Spleen (tissue), 11 donors: ENCODE results near the gene GALNT18. TPM values are rescaled to one million over a fixed set of nuclear protein-coding genes. Genes with fewer than 3 reads are reported as not detected.

Source experiments
- microRNA-seq, 3 donors: library from miRNA; unstranded; fragments of <30 nt; microRNA quantifications; one replicate each; pipeline versions ENCODE4 to v1.1.0, GENCODE V29; 2019 to 2020
- polyA plus RNA-seq, 3 donors: library from polyadenylated mRNA; stranded (reverse); fragments of 200-250 nt; gene quantifications; one replicate each; pipeline ENCODE4 v1.2.1, GENCODE V29; 2013
- small RNA-seq, 4 donors: library from RNA; depleted of rRNA; stranded (forward); fragments of <200 nt; gene quantifications; one replicate each; pipeline ENCODE3, GENCODE V24; 2016
- total RNA-seq, 7 donors: library from RNA; depleted of rRNA in 3 of 7; stranded (reverse); fragments of >200 nt in 3 of 7; fragmentation: NEBNext Ultra II Directional in 4 of 7; extraction: Animal tissue kit (Norgen Biotek cat#: 25700) in 4 of 7; gene quantifications; one replicate each; pipeline versions ENCODE4 v1.1.0 to v1.2.1, GENCODE V29; 2016 to 2021
- donor health status: healthy with polysubstance abuse.
- donor health status: DM: no; HTN: no; CAD: no; lungs with moderate emphysema.
- donor health status: DM: no; HTN: no; CAD: no.
- donor health status: Bipolar disorder and iron deficiency.
- donor health status: healthy.
- donor health status: DM: no; HTN: no; CAD: no.
- donor health status: DM: yes; HTN: yes; CAD: no.

The GALNT18 gene
- total and polyA plus RNA-seq, 10 donors, result 0.87 to 6.9 (median 3.9) TPM

Small RNAs within 50 kb of the gene (microRNA-seq; reads per million reads assigned to microRNA genes)
- gene MIR4299, result 0 reads per million in 3 donors

Small RNAs within 50 kb of the gene (small RNA-seq; reads per million reads assigned to genes)
- gene MIR4299, result 0 reads per million in 4 donors

Other genes starting within 250 kb of the GALNT18 start
- gene USP47, start 220.0 kb upstream of the GALNT18 start, total RNA-seq, result 10 to 100 TPM; 38.4 to 80.8 (median 54.5) TPM
- gene USP47, start 220.0 kb upstream of the GALNT18 start, polyA plus RNA-seq, result 10 to 100 TPM; 13.7 to 17.6 (median 16.5) TPM